Activated naive CD8-positive, alpha-beta T cell treated with anti-CD3 and anti-CD28 coated beads for 36 hours (primary cell): Measurements from ENCODE around the gene HPD. TPM values are rescaled to one million over a fixed set of nuclear protein-coding genes. Genes with fewer than 3 reads are reported as not detected.
"Not testable (repeated sequence)": the region's sequence is repeated elsewhere in the genome, so short reads cannot be mapped to it uniquely, and the experiment has no call there.

Source experiments
- DNase-seq: peaks from one replicate; pipeline ENCODE4 v3.0.0; 2021
- H3K27ac Mint-ChIP-seq: one replicate; pipeline ENCODE4 v1.8.0; 2022; ENCODE audit warnings: mild to moderate bottlenecking, moderate library complexity, mixed read lengths
- H3K27me3 Mint-ChIP-seq: one replicate; pipeline ENCODE4 v1.8.0; 2022; ENCODE audit warnings: mild to moderate bottlenecking, mixed read lengths
- H3K36me3 Mint-ChIP-seq: one replicate; pipeline ENCODE4 v1.8.0; 2021; ENCODE audit warnings: mild to moderate bottlenecking, mixed read lengths
- H3K4me1 Mint-ChIP-seq: one replicate; pipeline ENCODE4 v1.8.0; 2021; ENCODE audit warnings: mixed read lengths
- H3K4me3 Mint-ChIP-seq: one replicate; pipeline ENCODE4 v1.8.0; 2022; ENCODE audit warnings: mild to moderate bottlenecking, moderate library complexity, mixed read lengths
- H3K9me3 Mint-ChIP-seq: one replicate; pipeline ENCODE4 v1.8.0; 2022; ENCODE audit warnings: mixed read lengths
- total RNA-seq, 2 experiments: library from RNA; stranded (reverse); gene quantifications; one replicate each; pipeline ENCODE4 v1.2.3, GENCODE V29; 2021

HPD gene
- total RNA-seq, 2 experiments from 2014 or later = not detected

DNA sequence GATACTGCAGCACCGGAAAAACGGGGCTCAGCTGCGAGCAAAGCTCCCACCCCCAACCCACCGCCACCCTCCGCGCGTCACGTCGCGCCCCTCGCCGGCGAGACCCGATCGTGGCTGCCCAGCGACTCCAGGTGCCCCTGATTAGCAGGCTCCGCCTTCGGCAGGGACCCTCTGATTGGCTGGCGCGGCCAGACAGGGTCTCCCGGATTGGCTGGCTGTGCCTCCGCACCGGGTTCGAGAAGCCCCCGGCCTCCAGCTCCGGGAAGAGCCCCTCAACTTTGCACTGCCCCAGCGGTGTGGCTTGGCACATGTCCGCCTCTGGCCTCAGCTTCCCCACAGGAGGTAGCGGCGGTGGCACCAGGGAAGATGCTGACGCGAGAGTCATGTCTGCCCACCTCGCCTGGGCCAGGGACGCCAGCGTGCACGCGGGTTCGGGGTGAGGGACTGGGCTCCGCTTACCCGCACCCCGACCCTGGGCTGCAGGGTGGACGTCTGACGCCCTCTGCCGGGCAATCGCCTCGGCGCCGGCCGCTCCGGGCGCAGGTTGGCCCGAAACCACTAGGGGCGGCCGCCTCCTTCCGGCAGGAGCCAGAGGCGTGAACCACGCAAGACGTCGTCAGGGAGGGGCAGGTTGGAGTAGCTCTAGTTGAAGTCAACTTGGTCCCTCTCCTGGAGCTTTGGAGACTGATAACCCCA, 64.7 kb downstream of the HPD start:
- Mint-ChIP-seq H3K27me3 (no peaks in the 10 kb centered on the region), H3K9me3 (no peaks in the 10 kb centered on the region), H3K4me3 (peak overlapping the region; percentile 96), H3K4me1 (peaks cover 61% of the 10 kb centered on the region), H3K27ac (peak overlapping the region; percentile 92), H3K36me3 (peaks cover 34% of the 10 kb centered on the region)
- DNase-seq = peak; percentile 98

DNA sequence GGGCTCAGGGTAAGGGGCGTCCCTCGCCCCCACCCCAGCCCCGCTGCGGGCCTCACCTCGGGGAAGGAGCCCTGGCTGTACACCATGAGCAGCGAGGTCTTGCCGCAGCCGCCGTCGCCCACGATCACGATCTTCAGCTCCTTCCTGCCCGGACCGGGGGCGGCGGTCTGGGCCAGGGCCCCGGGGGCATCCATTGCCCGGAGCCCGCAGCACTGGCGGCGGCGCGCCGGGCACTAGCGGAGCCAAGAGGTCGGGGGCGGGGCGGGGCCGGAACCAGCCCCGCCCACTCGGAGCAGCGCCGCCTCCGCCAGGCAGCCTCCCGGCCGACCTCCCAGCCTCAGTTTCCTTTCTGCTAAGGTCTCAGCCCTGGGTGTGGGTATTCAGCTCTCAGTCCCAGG, 65.2 kb downstream of the HPD start, which contains the start of gene RHOF:
RHOF (minus strand) TSS at position 249 of the 398 bp plus-strand sequence; CDS start at position 194, 55 bp downstream.
- H3K9me3 Mint-ChIP-seq = no peaks in the 10 kb centered on the region
- H3K36me3 Mint-ChIP-seq = peaks cover 33% of the 10 kb centered on the region
- H3K27ac Mint-ChIP-seq = peak within 1 kb of the TSS; percentile 98
- peaks cover 61% of the 10 kb centered on the region for H3K4me1 Mint-ChIP-seq
- H3K4me3 Mint-ChIP-seq = peak within 1 kb of the TSS; percentile 96
- DNase-seq = no peak
- H3K27me3 Mint-ChIP-seq = no peaks in the 10 kb centered on the region

DNA sequence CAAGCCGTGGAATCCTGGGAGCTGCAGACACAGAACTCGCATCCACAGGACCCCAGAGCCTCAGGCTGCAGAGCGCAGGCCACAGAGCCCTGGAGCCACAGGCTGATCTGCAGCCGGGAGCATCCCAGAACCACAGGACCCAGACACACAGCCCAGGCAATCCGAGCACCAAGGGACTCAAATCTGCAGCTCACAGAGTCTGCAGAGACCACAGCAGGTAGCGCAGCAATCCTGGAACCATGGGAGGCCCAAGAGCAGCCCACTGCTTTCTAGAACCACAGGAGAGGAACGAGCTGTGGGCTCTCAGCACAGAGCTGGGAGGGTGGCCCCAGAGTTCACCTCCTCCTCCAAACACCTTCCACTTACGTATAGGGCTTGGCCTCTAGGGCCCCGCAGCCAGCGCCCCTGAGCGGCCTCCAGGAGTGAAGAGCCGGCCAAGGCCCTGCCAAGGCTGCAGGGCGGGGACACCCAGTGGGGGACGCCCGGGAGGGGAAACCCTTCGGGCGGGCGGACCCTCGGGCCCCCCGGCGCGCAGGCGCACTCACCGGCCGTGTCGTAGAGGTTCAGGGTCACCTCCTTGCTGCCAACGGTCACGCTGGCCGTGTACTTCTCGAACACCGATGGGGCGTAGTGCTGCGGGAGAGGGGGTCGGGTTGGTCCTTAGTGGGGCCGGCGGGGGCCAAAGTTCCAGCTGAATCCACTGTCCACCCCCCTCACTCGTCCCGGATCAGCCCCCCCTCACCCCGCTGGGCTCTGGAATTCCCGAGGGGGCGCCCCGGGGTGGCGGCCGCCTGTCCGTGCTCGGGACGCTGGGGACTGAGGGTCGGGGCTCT, 65.8 kb downstream of the HPD start:
- Mint-ChIP-seq H3K9me3 (no peaks in the 10 kb centered on the region), H3K4me1 (peaks cover 62% of the 10 kb centered on the region), H3K36me3 (peaks cover 35% of the 10 kb centered on the region), H3K4me3 (peak overlapping the region; percentile 96), H3K27ac (peak overlapping the region; percentile 98), H3K27me3 (no peaks in the 10 kb centered on the region)
- DNase-seq = peak; percentile 81

DNA sequence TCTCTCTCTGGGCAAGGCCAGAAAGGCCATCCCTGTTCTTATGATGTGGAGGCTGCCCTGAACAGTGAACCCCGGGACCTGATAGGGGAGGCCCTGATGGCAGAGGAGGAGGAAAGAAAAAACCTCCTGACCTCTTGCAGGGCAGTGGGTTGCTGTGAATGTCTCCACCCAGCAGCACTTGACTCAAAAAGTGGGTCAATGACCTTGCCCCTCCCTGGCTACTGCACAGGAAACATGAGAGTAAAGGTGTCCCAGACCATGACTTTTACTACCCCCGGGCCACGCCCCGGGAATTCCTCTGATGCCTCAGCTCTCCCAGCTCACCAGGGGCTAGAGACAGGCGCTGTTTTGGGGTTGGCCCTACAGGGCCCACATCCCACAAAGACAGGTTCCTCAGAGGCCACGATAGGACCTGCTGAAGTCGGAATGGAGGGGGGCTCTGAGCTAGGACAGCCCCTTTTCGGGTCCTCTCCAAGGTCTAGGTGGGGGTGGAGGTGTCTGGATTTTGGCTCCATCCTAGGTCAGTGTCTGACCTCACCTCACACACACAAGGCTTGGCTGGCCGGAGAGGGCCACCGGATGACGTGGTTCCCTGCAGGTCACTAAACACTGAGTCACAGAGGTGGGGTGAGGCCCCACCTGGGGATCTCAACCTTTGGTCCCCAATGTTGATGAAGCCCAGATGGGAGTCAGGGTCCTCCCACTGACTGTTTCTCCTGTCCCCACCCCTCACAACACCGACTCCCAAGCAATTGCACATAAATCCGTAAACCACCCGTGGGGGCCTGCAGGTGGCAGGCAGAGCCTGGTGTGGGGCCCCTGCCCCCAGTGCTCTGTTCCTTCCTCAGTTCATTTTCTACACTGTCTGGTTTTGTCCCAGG, 66.7 kb downstream of the HPD start:
- Mint-ChIP-seq H3K4me1 (peaks cover 63% of the 10 kb centered on the region), H3K27ac (peak overlapping the region; percentile 98), H3K4me3 (peak overlapping the region; percentile 96), H3K36me3 (peaks cover 42% of the 10 kb centered on the region), H3K27me3 (no peaks in the 10 kb centered on the region), H3K9me3 (no peaks in the 10 kb centered on the region)
- DNase-seq = peak; percentile 46

DNA sequence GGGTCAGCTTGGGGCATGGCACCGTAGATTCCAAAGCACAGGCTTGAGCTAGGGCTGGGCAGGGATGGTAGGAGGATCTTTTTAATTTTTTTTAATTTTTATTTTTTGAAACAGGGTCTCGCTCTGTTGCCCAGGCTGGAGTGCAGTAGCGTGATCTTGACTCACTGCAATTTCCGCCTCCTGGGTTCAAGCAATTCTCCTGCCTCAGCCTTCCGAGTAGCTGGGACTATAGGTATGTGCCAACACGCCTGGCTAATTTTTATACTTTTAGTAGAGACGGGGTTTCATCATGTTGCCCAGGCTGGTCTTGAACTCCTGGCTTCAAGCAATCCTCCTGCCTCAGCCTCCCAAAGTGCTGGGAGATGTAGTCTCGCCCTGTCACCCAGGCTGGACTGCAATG, 67.9 kb downstream of the HPD start:
- not testable (repeated sequence) for H3K9me3 Mint-ChIP-seq, DNase-seq, H3K27me3 Mint-ChIP-seq
- Mint-ChIP-seq H3K27ac (peak overlapping the region; percentile 98), H3K4me1 (peaks cover 75% of the 10 kb centered on the region), H3K36me3 (peaks cover 54% of the 10 kb centered on the region), H3K4me3 (peak overlapping the region; percentile 96)

DNA sequence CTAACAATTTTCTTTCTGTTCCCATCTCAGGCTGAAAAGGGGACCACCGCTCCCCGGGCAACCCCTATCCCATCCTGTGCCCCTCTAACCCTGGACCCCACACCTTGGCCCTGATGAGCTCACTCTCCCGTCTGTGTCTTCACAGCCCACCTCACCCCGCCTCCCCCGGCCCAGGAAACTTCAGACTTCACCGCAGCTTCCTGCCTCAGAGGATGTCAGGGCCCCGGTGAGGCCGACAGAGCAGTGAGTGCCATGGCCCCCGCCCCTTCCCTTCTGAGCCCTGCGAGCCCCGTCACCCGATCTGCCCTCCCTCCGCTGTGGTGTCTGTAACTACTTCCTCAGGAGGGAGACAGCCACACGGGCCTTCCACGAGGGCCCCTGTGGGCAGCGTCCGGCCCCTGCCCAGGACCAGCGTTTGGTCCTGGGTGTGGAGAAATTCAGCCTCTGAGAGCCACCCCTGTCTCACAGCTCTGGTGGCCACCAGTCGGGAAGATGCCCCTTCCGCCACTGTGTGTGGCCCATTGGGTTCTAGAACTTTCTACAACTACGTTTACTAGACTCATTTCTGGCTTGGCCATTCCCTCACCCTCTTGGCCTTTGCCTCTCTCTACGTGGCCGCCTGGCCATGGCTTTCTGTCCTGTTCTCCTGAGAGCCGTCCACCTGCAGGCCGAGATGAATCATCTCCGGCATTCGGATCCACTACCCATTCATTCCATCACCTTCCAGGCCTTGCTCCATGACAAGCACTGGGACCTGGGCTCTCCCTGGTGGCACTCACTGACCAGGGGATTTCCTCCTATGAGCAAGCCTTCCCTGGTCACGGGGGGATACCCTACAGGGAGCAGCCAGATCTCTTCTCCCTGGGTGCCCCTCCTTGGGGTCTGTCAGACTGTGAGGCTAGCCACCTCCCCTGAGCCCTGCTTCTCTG, 68.6 kb downstream of the HPD start:
- H3K27ac Mint-ChIP-seq = peak overlapping the region; percentile 98
- DNase-seq = peak; percentile 94
- peaks cover 71% of the 10 kb centered on the region for H3K4me1 Mint-ChIP-seq
- H3K27me3 Mint-ChIP-seq = no peaks in the 10 kb centered on the region
- H3K9me3 Mint-ChIP-seq = no peaks in the 10 kb centered on the region
- peaks cover 56% of the 10 kb centered on the region for H3K36me3 Mint-ChIP-seq
- H3K4me3 Mint-ChIP-seq = peak overlapping the region; percentile 83

Other genes starting within 250 kb of the HPD start
- 10 to 100 TPM; 44.0 to 44.4 TPM for gene ORAI1, start 232.3 kb downstream of the HPD start, total RNA-seq
- gene MORN3, start 189.2 kb downstream of the HPD start, total RNA-seq = 1 to 10 TPM; 1.8 to 1.9 TPM
- gene TMEM120B, start 146.1 kb downstream of the HPD start, total RNA-seq = 10 to 100 TPM; 14.5 to 15.2 TPM
- 10 to 100 TPM; 78.6 to 85.5 TPM for gene RHOF, start 65.2 kb downstream of the HPD start, total RNA-seq
- 10 to 100 TPM; 15.0 to 15.6 TPM for gene SETD1B, start 54.9 kb downstream of the HPD start, total RNA-seq
- gene PSMD9, start 29.9 kb upstream of the HPD start, total RNA-seq = 10 to 100 TPM; 64.3 to 68.5 TPM
- gene CFAP251, start 59.7 kb upstream of the HPD start, total RNA-seq = 1 to 10 TPM; 1.3 to 1.8 TPM
- gene BCL7A, start 163.0 kb upstream of the HPD start, total RNA-seq = 1 to 10 TPM; 6.7 to 7.2 TPM
- 10 to 100 TPM; 29.0 to 30.1 TPM for gene MLXIP, start 219.9 kb upstream of the HPD start, total RNA-seq